ENCODE measurements around the gene DLK1. TPM values are rescaled to one million over a fixed set of nuclear protein-coding genes. Genes with fewer than 3 reads are reported as not detected.

DLK1 gene
- polyA plus RNA-seq, 1 donor (not counting 4 experiments of a cell fraction or from before 2014, with no cell fraction given) = not detected

GRCh38 chr14:100693877-100694578, 32.7 kb upstream of the DLK1 start:
- TF ChIP-seq CTCF (optimal IDR thresholded peaks at IDR 0.05 in 1 of 3, IDR thresholded peaks at IDR 0.05 in 1 of 3, conservative IDR thresholded peaks at IDR 0.05 in 1 of 3; ENCODE audit: extremely low read depth in 1 of 3, insufficient read depth in 2 of 3, low read length in 3 of 3) (no peak), EZH2 (IDR thresholded peaks at IDR 0.05; ENCODE audit: low read length) (no peak)
- Histone ChIP-seq H3K4me2 (ENCODE audit: control insufficient read depth, extremely low read depth, insufficient read depth, low read depth, low read length) (no peak overlapping the region), H3K79me2 (ENCODE audit: control insufficient read depth, insufficient read depth, low read length) (no peaks in the 10 kb centered on the region), H3K4me1 (ENCODE audit: control insufficient read depth, extremely low read depth, insufficient read depth, low read length) (peaks cover 44% of the 10 kb centered on the region), H4K20me1 (ENCODE audit: control insufficient read depth, extremely low read depth, insufficient read depth, low read length) (no peaks in the 10 kb centered on the region), H3K27me3 (ENCODE audit: control insufficient read depth, extremely low read depth, insufficient read depth, low read length) (no peaks in the 10 kb centered on the region), H3K36me3 (ENCODE audit: control insufficient read depth in 2 of 2, extremely low read depth in 1 of 2, insufficient read depth in 2 of 2, low read length in 2 of 2) (no peaks in the 10 kb centered on the region), H3K9me1 (ENCODE audit: control insufficient read depth, extremely low read depth, insufficient read depth, low read length) (no peaks in the 10 kb centered on the region), H3K27ac (ENCODE audit: control insufficient read depth, insufficient read depth, low read length) (no peak overlapping the region), H3K9me3 (ENCODE audit: control insufficient read depth, low read depth, low read length) (no peaks in the 10 kb centered on the region), H3K4me3 (ENCODE audit: control insufficient read depth in 2 of 3, extremely low read depth in 1 of 3, insufficient read depth in 2 of 3, low read depth in 1 of 3, low read length in 3 of 3) (no peak overlapping the region), H3K9ac (ENCODE audit: control insufficient read depth, extremely low read depth, insufficient read depth, low read length) (no peak overlapping the region), H2AFZ (ENCODE audit: control insufficient read depth, low read length) (no peak overlapping the region)
- DNase-seq (ENCODE audit: low read depth, low spot score) (no peak), FAIRE-seq (no peak)
- dilution Hi-C loops (cut with MboI; ENCODE audit: extremely low pct_ligation_motif_present, low sequenced_read_pairs) = no loop called here

- Histone ChIP-seq H3K4me1 (ENCODE audit: control insufficient read depth, extremely low read depth, insufficient read depth, low read length) (peaks cover 39% of the 10 kb centered on the region), H3K27me3 (ENCODE audit: control insufficient read depth, extremely low read depth, insufficient read depth, low read length) (no peaks in the 10 kb centered on the region), H3K9ac (ENCODE audit: control insufficient read depth, extremely low read depth, insufficient read depth, low read length) (no peak overlapping the region), H3K9me1 (ENCODE audit: control insufficient read depth, extremely low read depth, insufficient read depth, low read length) (no peaks in the 10 kb centered on the region), H2AFZ (ENCODE audit: control insufficient read depth, low read length) (no peak overlapping the region), H3K4me2 (ENCODE audit: control insufficient read depth, extremely low read depth, insufficient read depth, low read depth, low read length) (no peak overlapping the region), H3K4me3 (ENCODE audit: control insufficient read depth in 2 of 3, extremely low read depth in 1 of 3, insufficient read depth in 2 of 3, low read depth in 1 of 3, low read length in 3 of 3) (no peak overlapping the region), H3K27ac (ENCODE audit: control insufficient read depth, insufficient read depth, low read length) (no peak overlapping the region), H3K9me3 (ENCODE audit: control insufficient read depth, low read depth, low read length) (no peaks in the 10 kb centered on the region), H4K20me1 (ENCODE audit: control insufficient read depth, extremely low read depth, insufficient read depth, low read length) (no peaks in the 10 kb centered on the region), H3K79me2 (ENCODE audit: control insufficient read depth, insufficient read depth, low read length) (no peaks in the 10 kb centered on the region), H3K36me3 (ENCODE audit: control insufficient read depth in 2 of 2, extremely low read depth in 1 of 2, insufficient read depth in 2 of 2, low read length in 2 of 2) (no peaks in the 10 kb centered on the region)
- dilution Hi-C loops (cut with MboI; ENCODE audit: extremely low pct_ligation_motif_present, low sequenced_read_pairs) = no loop called here
- DNase-seq (ENCODE audit: low read depth, low spot score) (no peak), FAIRE-seq (no peak)
- TF ChIP-seq EZH2 (IDR thresholded peaks at IDR 0.05; ENCODE audit: low read length) (no peak), CTCF (optimal IDR thresholded peaks at IDR 0.05 in 1 of 3, IDR thresholded peaks at IDR 0.05 in 1 of 3, conservative IDR thresholded peaks at IDR 0.05 in 1 of 3; ENCODE audit: extremely low read depth in 1 of 3, insufficient read depth in 2 of 3, low read length in 3 of 3) (no peak)
Measured at GRCh38 chr14:100694579-100695422, 31.9 kb upstream of the DLK1 start.
